ENCODE measurements around the gene ZFR2.
"Not testable (repeated sequence)": the region's sequence is repeated elsewhere in the genome, so short reads cannot be mapped to it uniquely, and the experiment has no call there.

The ZFR2 gene

DNA sequence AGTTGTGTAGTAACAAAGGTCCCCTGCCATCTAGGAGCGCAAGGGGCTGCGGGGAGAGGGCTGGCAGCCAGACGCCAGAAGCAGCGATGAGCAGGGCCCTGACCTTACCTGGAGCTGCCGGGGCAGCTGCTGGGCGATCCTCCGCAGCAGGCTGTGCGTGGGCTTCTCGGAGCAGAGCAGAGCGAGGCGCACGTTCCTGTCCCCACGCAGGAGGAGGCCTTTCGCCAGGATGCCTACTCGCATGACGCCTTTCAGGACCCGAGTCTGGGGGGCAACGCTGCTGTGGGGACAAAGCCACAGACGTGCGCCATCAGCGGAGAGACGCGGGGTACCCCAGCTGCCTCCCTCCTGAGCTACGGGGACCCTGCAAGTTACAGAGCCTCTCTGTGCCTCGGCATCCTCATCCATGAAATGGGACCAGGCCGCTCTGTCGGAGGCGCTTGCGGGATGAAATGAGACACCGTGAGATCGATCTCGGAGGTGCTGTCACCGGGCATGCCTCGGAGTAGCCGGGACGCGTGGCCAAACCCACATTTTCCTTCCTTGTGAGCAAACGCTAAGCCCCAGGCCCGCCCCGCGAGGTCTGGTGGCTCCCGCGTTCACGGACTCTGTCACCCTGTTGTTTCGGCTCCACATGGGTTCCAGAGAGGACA, 52.1 kb downstream of the ZFR2 start:
- no peak for DNase-seq

GRCh38 chr19:3816148-3816547, 52.7 kb downstream of the ZFR2 start:
- DNase-seq = not testable (repeated sequence)

DNA sequence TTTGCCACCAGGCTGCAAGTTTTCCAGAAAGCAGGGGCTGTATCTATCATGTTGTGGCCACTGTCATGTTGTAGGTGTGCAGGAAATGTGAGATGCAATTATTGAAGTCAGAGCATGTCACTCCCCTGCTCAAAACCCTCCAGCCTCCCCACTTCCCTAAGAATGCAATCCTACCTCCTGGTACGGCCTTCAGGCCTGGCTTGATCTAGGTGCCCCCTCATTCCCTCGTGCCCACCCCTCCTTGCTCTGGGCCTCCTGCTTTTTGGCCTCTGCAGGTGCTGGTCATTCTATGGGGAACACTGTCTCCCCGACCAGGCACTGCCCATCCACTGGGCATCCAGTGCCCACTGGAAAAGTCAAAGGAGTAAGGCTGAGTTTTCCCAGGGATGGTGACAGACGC, 54.2 kb downstream of the ZFR2 start:
- no peak for DNase-seq

DNA sequence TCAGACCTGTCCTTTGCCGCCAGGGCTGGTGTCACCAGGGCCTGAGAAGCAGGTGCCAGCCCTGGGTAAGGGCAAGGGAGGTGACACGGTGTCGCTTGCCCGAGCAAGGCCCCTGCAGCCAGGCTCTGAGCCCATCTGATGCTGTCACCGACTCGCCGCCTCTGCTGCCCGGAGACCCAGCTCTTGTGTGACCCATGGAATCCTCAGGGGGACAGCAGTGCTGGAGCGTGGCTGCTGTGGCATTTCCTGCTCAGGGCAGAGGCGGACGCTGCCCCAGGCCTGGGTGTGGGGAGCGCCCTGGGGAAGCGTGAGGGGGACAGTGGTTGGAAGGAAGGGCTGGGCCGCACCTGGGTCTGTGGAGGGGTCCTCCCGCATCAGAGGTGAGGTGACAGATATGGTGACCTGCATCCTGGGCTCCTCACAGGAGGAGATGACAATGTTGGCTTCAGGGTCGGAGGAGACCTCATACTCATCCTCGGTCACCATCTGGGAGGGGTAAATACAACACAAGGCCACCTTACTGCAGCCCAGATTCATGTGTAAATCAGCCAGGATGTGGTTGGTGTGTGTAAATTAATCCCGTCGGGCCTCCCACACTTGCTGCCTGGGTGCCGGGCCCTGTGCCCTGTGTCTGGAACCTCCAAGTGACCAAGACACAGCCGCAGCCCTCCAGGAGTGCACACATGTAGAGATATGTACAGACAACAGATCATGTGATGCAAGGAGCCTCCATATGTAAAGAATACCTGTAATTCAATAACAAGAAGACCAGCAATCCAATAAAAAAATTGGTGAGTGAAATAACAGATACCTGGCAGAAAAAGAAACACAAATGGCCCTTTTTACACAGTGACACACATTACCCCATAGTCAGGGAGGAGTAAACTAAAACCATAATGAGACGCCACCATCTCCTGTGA, 55.1 kb downstream of the ZFR2 start:
- no peak for DNase-seq

- peak in 1 of 56 donors; percentile 11 for DNase-seq
These were observed 58.0 kb downstream of the ZFR2 start for GRCh38 chr19:3810708-3811355.

DNA sequence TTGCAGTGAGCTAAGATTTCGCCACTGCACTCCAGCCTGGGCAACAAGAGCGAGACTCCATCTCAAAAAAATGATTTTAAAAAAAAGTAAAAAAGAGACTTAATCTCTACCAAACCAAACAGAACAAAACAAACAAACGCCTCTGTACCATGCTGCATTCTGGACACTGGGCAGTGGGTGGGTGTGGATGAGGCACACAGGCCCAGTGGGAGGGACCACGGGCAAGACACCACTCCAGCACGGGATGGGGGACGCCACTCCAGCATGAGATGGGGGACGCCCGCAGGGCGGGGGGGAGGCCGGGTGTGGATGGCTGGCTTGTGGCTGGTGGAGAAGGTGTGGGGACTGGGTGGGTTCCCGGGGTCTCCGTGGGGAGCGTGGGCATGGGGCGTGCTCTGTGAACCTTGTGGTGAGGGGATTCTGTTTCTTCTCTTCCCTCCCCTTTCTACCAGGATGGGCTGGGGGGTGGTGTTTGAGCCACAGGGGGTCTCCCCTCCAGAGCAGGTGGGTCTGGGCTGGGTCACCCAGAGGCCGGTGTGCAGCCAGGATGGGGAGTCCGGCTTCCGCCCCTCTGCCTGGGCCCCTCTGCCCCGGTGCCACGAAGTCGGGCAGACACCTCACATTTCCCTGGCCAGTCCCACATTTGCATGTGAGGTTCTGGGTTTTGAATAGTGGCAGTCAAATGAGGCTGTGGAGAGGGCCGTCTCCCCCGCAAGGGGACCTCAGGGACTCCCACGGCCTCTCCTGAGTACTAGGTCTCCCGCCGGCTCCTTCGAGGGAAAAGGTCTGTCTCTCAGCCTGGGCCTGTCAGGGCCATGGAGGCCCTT, 58.7 kb downstream of the ZFR2 start:
- no peak for DNase-seq

DNA sequence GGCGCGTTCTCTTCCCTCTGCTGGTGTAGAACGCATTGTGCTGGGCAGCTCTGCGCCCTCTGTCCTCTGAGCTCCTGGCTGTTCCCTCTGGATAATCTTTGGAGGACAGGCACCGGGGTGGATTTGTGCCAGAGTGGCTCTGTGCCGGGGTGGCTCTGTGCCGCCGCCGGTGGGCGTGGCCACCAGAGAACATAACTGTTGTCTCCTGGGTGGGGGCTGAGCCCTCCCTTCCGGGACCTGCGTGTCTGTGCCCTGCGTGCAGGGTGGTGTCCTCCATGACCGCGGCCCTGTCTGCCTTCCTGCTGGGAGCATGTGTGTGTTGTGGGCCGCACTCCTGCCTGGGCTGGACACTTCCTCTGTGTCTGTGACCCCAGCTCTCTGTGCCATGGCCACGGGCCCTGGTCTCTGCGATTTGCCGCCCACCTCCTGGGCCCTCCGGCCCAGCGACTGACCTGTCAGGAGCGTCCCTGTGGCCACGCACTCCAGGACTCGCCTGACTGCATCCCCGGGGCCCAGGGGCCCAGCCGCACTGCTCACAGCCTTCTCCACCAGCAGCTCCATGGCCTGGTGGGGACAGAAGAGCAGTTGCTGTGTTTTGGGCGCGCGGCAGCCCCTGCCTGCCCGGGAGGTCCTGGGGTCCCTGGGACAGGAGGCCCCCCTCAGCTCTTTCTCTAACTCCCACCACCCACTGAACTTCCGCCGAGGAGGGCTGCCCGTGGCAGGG, 60.3 kb downstream of the ZFR2 start:
- no peak for DNase-seq

- no peak for DNase-seq
These were observed 61.1 kb downstream of the ZFR2 start for GRCh38 chr19:3807574-3808354.

DNA sequence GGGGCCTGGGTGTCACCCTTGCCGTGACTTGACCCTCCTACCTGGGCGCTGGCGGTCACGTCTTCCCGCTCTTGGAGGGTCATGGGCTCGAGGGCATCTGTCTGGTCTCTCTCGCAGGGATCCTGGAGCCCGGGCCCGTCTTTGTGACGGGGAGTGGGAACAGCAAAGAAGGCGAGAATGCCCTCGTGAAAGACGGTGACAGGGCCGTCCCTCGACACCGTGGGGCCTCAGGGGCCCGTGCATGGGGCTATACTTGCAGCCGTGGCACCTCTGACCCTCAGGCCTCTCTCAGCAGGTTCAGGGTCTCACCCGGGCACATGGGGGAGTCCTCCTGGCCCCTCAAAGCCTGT, 61.7 kb downstream of the ZFR2 start:
- DNase-seq = no peak

DNA sequence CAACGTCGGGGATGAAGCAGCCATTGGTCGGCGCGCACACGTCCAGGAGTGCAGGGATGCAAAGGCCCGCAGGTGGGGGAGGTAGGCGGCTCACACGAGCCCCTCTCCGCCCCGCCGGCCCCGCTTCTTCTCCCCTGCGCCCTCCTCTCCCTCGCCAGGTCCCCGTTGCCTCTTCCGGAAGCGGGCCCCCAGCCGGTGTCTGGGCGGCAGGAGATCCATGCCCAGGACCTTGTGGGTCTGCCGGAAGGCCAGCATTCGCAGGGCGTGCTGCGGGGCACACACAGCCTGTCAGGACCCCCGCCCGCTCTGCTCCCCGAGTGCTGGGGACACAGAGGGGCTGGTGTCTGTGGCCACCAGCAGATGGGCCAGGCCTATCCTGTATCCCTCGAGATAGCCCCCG, 63.0 kb downstream of the ZFR2 start:
- no peak for DNase-seq

DNA sequence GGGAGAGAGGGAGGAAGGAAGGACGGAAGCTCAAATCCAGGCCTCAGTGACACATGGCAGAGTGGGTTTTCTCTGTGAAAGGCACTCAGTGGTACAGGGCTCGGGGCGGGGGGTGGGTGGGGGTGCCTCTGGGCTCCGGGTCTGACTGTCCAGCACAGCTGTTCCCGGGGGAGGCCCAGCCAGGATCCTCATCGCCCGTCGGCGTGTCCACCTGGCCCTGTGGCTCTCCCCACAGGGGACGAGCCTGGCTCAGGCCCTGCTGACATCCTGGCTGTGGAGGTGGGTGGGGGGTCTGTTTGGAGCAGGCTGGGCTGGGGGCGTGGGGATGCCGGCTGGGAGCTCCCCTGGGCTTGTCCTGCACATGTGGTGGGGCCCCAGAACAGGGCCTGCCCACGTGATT, 64.4 kb downstream of the ZFR2 start:
- no peak for DNase-seq

DNA sequence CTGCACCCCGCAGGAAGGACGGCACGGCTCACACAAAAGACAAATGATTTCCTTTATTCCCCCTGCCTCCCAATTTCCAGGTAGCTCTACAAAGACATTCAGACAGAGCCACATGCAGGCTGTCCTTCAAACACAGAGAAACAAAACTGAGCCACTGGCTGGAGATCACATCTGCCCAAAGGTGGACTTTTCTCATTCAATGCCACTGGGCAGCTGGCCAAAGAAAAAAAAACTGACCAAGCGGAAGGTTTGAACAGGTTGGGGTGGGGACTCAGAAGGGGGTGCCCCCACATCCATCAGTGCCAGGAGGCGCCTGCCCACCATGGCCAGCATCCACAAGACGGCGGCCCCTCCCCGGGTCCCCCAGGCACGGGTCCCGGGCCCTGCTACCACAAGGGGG, 64.9 kb downstream of the ZFR2 start:
- no peak for DNase-seq

- no peak for DNase-seq
These were observed 65.5 kb downstream of the ZFR2 start for GRCh38 chr19:3803114-3803888.

DNA sequence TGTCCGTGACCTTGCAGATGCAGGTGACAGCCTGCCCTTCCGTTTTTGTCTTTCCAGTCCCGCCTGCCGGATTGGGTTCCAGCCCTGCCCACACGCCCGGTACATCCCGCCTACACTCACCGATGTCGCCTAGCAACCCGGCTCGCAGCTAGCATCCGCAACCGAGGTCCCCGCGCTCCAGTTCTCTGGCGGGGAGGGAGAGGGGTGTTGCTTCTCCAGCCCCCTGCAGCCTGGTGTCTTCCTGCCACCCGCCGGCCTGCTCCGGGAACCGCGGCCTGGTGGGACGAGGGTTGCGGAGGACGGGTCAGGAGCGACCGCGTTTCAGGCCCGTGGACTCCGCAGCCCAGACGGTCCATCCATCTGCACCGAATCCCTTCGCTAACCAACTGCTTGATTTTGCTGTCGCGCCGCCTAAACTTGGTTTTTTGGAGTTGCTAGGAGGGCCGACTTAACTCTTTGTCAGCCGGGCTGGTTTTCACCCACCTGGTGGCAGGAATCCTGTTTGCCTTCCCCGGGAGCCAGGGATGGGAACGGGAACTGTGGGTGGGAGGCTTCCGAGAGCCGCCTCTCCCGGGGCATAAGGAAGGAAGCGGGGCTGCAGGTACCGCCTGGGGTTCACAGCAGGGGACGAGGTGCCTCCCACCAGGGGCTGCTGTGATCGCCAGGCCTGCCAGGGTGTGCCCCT, 67.3 kb downstream of the ZFR2 start:
- DNase-seq = peak in 45 of 56 donors; percentile 8 to 70 (median 48)

DNA sequence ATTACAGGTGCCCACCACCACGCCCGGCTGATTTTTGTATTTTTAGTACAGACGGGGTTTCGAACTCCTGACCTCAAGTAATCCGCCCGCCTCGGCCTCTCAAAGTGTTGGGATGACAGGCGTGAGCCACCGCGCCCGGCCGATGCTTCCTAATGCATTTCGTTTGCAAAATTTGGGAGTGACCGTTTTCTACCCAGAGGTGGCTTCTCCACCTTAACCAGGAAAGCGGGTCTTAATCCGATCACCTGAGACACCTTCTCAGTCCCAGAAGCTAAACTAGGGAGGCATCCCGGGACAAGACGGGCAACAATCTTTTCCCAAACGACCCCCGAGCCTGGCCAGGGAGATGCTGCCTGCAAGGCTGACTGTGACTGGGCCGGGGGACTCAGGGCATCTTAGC, 67.8 kb downstream of the ZFR2 start:
- no peak for DNase-seq

DNA sequence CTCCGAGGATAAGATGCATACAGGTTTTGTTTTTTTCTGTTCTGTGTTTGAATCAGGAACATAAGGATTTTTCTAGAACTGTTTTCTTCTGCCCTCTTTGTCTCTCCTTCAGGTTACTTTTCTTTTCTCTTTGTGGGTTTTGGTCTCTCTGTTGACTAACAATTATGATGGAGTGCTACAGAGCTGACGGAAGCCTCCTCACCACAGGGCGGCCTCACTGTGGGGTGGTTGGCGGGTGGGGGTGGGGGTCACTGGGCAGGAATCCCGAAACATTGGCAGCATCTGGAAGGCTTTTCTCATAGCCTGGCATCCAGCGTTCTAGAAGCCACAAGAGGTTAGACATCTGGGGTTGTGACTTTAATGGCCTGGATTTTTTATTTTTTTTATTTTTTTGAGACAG, 70.7 kb downstream of the ZFR2 start:
- no peak for DNase-seq

DNA sequence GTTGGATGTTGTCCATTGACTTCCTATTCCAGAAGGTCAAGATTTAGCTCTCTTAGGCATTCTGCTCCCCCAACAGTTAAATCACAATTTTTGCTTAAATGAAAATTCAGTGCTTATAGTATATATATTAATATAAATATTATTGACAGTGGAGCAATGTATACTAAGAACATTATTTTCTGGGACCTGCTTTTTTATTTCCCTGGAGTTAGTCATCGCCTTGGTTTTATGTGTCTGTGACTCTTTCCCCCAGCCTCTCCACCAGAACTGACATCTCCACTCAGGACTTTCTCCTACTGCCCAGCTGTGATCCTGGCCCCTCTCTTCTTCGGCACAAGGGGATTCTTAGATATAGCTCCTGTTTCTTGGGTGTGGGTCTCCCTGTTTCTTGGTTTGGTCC, 72.5 kb downstream of the ZFR2 start:
- no peak for DNase-seq

DNA sequence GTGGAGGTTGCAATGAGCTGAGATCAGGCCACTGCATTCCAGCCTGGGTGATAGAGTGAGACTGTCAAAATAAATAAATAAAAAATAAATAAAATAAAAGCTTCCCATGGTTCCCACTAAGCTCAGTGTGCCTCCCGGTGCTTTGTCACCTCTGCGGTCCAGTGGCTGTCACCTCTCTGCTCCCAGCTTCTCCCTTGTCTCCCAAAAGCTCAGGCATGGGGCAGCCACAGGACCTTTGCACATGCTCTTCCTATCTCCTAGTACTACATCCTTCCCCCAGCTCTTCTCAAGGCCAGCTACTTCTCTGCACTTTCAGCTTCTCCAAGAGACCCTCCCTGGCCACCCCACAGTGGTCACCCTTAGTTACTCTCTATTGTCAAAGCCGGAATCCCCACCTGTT, 75.0 kb downstream of the ZFR2 start:
- no peak for DNase-seq

- no peak for DNase-seq
These were observed 76.7 kb downstream of the ZFR2 start for GRCh38 chr19:3792114-3792513.

Data from amygdala (tissue), 56 donors.